Ovary (tissue), 3 donors: ENCODE measurements around the gene IL21.

Experiments
- CTCF ChIP-seq, 3 donors: fragments of 450-650 bp in 2 of 3; fragments of 200-600 bp in 1 of 3; IDR thresholded peaks; one replicate each; pipeline versions ENCODE4 v1.5.1 to v1.8.0; 2016 to 2022; ENCODE audit warnings: antibody characterized with exemption in 3 of 3, mild to moderate bottlenecking in 1 of 3
- POLR2A ChIP-seq: fragments of 450-650 bp; IDR thresholded peaks from one replicate; pipeline ENCODE4 v1.6.1; 2017; ENCODE audit warnings: antibody characterized with exemption, mild to moderate bottlenecking, moderate library complexity
- donor health status: DM: no; HTN: no; CAD: no.

GRCh38 chr4:122617597-122618593 is 3.0 kb downstream of the IL21 start:
- no peak for TF ChIP-seq CTCF (IDR thresholded peaks at IDR 0.05)
- TF ChIP-seq POLR2A: no peak
